CD14-positive monocyte (primary cell): ENCODE results near the gene DIAPH1. TPM values are rescaled to one million over a fixed set of nuclear protein-coding genes. Genes with fewer than 3 reads are reported as not detected.
A peak's percentile ranks its signal among the peaks of the same experiment; 100 is the strongest.

Source experiments
- DNase-seq, 3 donors: peaks; one replicate each; pipeline ENCODE4 v3.0.0-alpha.2; 2011 to 2022
- H2AFZ ChIP-seq: 2 replicates; pipeline ENCODE4 v1.6.0; 2012; ENCODE audit warnings: mild to moderate bottlenecking, low read depth, low read length, inconsistent platforms; ENCODE audit not compliant: insufficient read depth, poor library complexity, severe bottlenecking
- H3K27ac ChIP-seq, 2 donors: 1 replicate in 1 of 2; 2 replicates in 1 of 2; pipeline ENCODE4 v1.5.1; 2012 to 2013; ENCODE audit warnings: low read length in 2 of 2, control low read depth in 1 of 2, inconsistent platforms in 1 of 2, low read depth in 1 of 2, mild to moderate bottlenecking in 1 of 2
- H3K27me3 ChIP-seq, 2 donors: one replicate each; pipeline versions ENCODE4 v1.6.0 to v1.6.1; 2011 to 2013; ENCODE audit warnings: low read length in 2 of 2; ENCODE audit not compliant: control insufficient read depth in 2 of 2, insufficient read depth in 2 of 2
- H3K36me3 ChIP-seq, 2 donors: replicated peaks in 1 of 2; 1 replicate in 1 of 2; 2 replicates in 1 of 2; pipeline versions ENCODE4 v1.5.1 to v1.6.1; 2012 to 2013; ENCODE audit warnings: low read length in 2 of 2, control low read depth in 1 of 2, inconsistent platforms in 1 of 2, mild to moderate bottlenecking in 1 of 2; ENCODE audit not compliant: insufficient read depth in 2 of 2, control insufficient read depth in 1 of 2
- H3K4me1 ChIP-seq, 2 donors: 1 replicate in 1 of 2; 2 replicates in 1 of 2; pipeline versions ENCODE4 v1.5.1 to v1.6.1; 2012 to 2013; ENCODE audit warnings: low read length in 2 of 2, control low read depth in 1 of 2, inconsistent platforms in 1 of 2, mild to moderate bottlenecking in 1 of 2, moderate library complexity in 1 of 2; ENCODE audit not compliant: insufficient read depth in 2 of 2, control insufficient read depth in 1 of 2
- H3K4me2 ChIP-seq: replicated peaks from 2 replicates; pipeline ENCODE3; 2012; ENCODE audit warnings: low read length, moderate library complexity, mild to moderate bottlenecking; ENCODE audit not compliant: poor library complexity, severe bottlenecking; ENCODE audit errors: extremely low read depth
- H3K4me3 ChIP-seq, 3 experiments: fragments of 200-600 bp in 1 of 3; sonication (generic) in 1 of 3; replicated peaks in 1 of 3; 1 replicate in 2 of 3; 2 replicates in 1 of 3; pipeline ENCODE4 v1.5.1; 2011 to 2013; ENCODE audit warnings: low read length in 3 of 3, mild to moderate bottlenecking in 3 of 3, control low read depth in 2 of 3, low read depth in 2 of 3, inconsistent platforms in 1 of 3, moderate library complexity in 1 of 3
- H3K79me2 ChIP-seq: 2 replicates; pipeline ENCODE4 v1.6.0; 2012; ENCODE audit warnings: mild to moderate bottlenecking, control low read depth, inconsistent platforms, low read length, moderate library complexity; ENCODE audit not compliant: insufficient read depth
- H3K9ac ChIP-seq: 2 replicates; pipeline ENCODE4 v1.6.0; 2017; ENCODE audit warnings: low read length, mild to moderate bottlenecking; ENCODE audit not compliant: insufficient read depth, poor library complexity, severe bottlenecking
- H3K9me3 ChIP-seq, 2 donors: replicated peaks in 1 of 2; 1 replicate in 1 of 2; 2 replicates in 1 of 2; pipeline versions ENCODE4 v1.5.1 to v1.6.1; 2012 to 2013; ENCODE audit warnings: low read length in 2 of 2, control low read depth in 1 of 2; ENCODE audit not compliant: control insufficient read depth in 1 of 2, insufficient read depth in 1 of 2
- H4K20me1 ChIP-seq: 2 replicates; pipeline ENCODE4 v1.6.0; 2012; ENCODE audit warnings: mild to moderate bottlenecking, low read length, control low read depth, moderate library complexity; ENCODE audit not compliant: insufficient read depth
- H3K27ac Mint-ChIP-seq, 7 donors: one replicate each; pipeline ENCODE4 v1.8.0; 2020; ENCODE audit warnings: mild to moderate bottlenecking in 7 of 7, mixed read lengths in 7 of 7, moderate library complexity in 6 of 7, inconsistent platforms in 2 of 7
- H3K27me3 Mint-ChIP-seq, 3 donors: one replicate each; pipeline ENCODE4 v1.8.0; 2021 to 2022; ENCODE audit warnings: low read depth in 3 of 3, mild to moderate bottlenecking in 3 of 3, mixed read lengths in 3 of 3, moderate library complexity in 3 of 3, inconsistent platforms in 1 of 3
- H3K36me3 Mint-ChIP-seq, 2 donors: one replicate each; pipeline ENCODE4 v1.8.0; 2020; ENCODE audit warnings: mixed read lengths in 2 of 2, inconsistent platforms in 1 of 2, mild to moderate bottlenecking in 1 of 2
- H3K4me1 Mint-ChIP-seq: one replicate; pipeline ENCODE4 v1.8.0; 2020; ENCODE audit warnings: mild to moderate bottlenecking, mixed read lengths
- H3K4me3 Mint-ChIP-seq, 2 donors: one replicate each; pipeline ENCODE4 v1.8.0; 2020; ENCODE audit warnings: mild to moderate bottlenecking in 2 of 2, mixed read lengths in 2 of 2, moderate library complexity in 1 of 2
- H3K9me3 Mint-ChIP-seq, 7 donors: one replicate each; pipeline ENCODE4 v1.8.0; 2020 to 2022; ENCODE audit warnings: mixed read lengths in 7 of 7, mild to moderate bottlenecking in 6 of 7, moderate library complexity in 6 of 7, inconsistent platforms in 2 of 7
- CTCF ChIP-seq: fragments of 200-600 bp; IDR thresholded peaks from one replicate; pipeline ENCODE4 v1.8.0; 2022; ENCODE audit warnings: antibody characterized with exemption, mild to moderate bottlenecking
- WGBS: methylation state at CpG from one replicate; pipeline ENCODE4 v1.1.5; 2013; ENCODE audit warnings: missing lambda C conversion rate; ENCODE audit not compliant: insufficient coverage; 5-methylcytosine and 5-hydroxymethylcytosine counted together
- intact Hi-C, 2 donors: fragments of 100-400 bp; cut with micrococcal nuclease; formaldehyde crosslinking; loops; one replicate each; pipeline versions ENCODE4 v1.15.0 to v1.15.1; 2023
- polyA plus RNA-seq, 3 donors: library from polyadenylated mRNA; depleted of rRNA in 1 of 3; unstranded in 2 of 3; stranded (reverse) in 1 of 3; fragments of 300-500 nt in 2 of 3; fragments of >200 nt in 1 of 3; fragmentation: Illumina TruSeq in 2 of 3; gene quantifications; 1 replicate in 2 of 3; 2 replicates in 1 of 3; pipeline ENCODE4 v1.2.3, GENCODE V29; 2012 to 2021

The DIAPH1 gene
- polyA plus RNA-seq, 3 donors: 60.2 to 140 (median 98.6) TPM

- intact Hi-C loops: loop anchor here (5.0 kb wide), 2 partner anchors 46 to 116 kb away; no protein-coding TSS in a partner anchor
- H3K4me1 Mint-ChIP-seq: peaks cover 39% of the 10 kb centered on the region
These were observed 19.1 kb upstream of the DIAPH1 start for GRCh38 chr5:141637767-141638419.

More at GRCh38 chr5:141637767-141638419, 19.1 kb upstream of the DIAPH1 start:
- Mint-ChIP-seq H3K36me3 (peaks cover 21 to 32% of the 10 kb centered on the region in 2 donors), H3K4me3 (peak overlapping the region; percentile 87 to 91), H3K27ac (peak overlapping the region in 4 of 7 donors; percentile 11 to 81 (median 62)), H3K9me3 (peaks cover 0 to 2% (median 0%) of the 10 kb centered on the region in 7 donors), H3K27me3 (peaks cover 0 to 4% (median 0%) of the 10 kb centered on the region in 3 donors)
- H2AFZ ChIP-seq: peak overlapping the region; percentile 94
- H3K79me2 ChIP-seq: peaks cover 38% of the 10 kb centered on the region
- H3K4me1 ChIP-seq: peaks cover 41 to 55% of the 10 kb centered on the region in 2 donors
- H3K27me3 ChIP-seq: no peaks in the 10 kb centered on the region
- H3K27ac ChIP-seq: no peak overlapping the region
- peaks cover 9 to 21% of the 10 kb centered on the region in 2 donors for H3K36me3 ChIP-seq
- peak; percentile 72 for TF ChIP-seq CTCF
- peak overlapping the region; percentile 94 for H3K4me2 ChIP-seq
- DNase-seq: peak; percentile 41 to 60 (median 57)
- peaks cover 31% of the 10 kb centered on the region for H4K20me1 ChIP-seq
- H3K9ac ChIP-seq: peak overlapping the region; percentile 78
- WGBS: 4% methylated on average over 33 of the region's 40 CpGs
- peak overlapping the region; percentile 59 to 93 (median 86) for H3K4me3 ChIP-seq
- H3K9me3 ChIP-seq: no peaks in the 10 kb centered on the region
